Stimulated activated CD8-positive, alpha-beta memory T cell treated with anti-CD3 and anti-CD28 coated beads, Interleukin-15, amount 100 ng/mL, for 24 hours (primary cell): Measurements from ENCODE around the gene ETV6.
A peak's percentile ranks its signal among the peaks of the same experiment; 100 is the strongest.

Experiments
- DNase-seq: peaks from one replicate; pipeline ENCODE4 v3.0.0-alpha.2; 2020; ENCODE audit warnings: low read depth

The ETV6 gene

DNA sequence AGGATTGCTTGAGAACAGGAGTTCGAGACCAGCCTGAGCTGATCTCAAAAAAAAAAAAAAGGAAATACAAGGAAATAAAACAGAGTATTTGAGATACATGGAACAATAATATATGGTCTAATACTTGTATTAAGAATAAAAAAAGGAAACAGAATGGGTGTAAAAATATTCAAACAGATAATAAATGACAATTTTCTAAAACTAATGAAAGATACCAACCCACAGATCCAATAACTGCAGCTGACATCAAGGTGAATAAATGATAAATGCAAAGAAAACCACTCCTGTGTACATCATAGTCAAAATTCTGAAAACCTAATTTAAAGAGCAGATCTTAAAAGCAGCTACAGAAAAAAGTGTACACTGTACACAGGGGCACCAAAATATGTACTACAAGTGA is 4.1 kb upstream of the ETV6 start:
- DNase-seq = no peak

DNA sequence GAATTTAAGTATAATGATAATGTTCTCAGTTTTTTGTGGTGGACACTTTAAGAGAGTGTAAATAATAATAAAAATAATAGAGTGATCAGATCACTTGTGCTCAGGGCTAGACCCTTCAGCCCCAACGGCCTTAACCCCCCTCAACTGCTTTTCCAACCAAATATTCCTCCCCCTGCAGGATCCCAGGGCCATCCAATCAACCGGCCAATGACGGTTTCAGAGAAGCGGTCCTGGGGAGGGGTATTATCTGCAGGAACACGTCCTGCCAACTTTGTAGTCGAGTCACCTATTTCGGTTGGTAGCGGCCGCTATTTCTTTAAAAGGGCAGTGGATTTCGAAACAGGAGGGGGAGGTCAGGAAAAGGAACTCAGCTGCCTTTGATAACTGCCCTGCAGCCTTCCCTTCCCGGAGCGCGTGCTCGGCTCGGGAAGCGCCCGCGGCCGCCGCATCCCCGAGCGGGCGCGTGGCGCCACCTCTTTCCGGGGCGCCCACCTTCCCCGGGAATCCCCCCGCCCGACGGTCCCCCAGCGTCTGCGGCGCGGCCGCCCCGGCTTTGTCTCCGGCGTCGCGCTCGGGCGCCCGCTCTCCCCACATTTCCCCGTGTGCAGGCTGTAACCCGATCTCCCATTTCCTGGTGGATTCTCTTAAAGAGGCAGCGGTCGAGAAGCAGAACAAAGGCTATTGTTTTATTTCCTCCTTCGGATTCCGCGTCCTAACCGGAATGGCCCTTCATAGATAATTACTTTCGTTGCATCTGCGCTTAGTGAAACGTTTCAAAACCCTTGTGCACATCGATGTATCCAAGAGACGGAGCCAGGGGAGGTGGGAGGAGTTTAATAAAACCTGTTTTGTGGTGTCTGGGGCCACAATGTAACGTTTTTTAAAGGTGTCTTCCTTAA is 711 bp upstream of the ETV6 start:
- peak; percentile 34 for DNase-seq

DNA sequence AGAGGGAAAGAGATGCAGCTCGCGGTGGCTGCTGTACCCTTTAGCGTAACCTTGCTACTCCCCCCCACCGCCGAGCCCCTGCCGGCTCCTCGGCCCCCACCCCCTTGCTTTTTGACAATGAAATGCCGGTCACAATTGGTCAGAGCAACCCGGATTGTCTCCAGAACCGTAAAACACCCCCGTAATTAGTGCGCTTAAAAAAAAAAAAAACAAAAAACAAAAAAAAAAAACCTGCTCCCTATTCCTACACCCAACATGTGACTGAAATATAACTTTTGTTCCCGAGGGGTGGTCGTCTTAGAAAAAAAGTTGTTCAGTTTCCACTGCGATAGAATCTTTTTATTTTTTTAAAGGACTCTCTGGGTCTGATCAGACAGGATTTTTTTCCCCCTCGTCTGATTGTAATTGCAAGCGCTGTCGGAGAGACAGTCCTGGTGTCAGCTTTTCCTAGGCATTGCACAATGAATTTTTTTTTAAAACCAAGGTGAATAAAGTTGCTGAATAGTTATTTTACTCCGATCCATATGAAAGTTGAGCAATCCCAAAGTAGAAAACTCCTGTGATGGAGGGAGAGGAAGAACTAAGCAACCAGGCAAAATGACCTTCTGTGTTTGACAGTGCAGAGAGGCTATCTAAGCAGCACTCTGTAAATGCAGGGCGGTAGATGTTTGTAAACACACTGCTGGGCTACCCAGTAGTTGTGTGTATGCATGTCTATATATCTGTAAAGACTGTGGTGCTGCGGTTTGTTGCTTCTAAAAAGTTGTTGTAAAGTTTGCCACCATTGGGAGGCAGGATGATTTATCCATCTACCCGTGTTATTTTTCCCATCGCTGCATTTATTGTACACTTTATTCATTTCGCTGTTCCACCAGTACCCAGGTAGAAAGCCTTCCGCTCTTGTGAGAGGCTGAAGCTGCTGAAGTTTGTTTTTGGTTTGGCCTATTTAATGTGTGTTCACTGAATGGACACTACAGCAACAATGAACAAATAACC is 1.1 kb downstream of the ETV6 start:
- no peak for DNase-seq

DNA sequence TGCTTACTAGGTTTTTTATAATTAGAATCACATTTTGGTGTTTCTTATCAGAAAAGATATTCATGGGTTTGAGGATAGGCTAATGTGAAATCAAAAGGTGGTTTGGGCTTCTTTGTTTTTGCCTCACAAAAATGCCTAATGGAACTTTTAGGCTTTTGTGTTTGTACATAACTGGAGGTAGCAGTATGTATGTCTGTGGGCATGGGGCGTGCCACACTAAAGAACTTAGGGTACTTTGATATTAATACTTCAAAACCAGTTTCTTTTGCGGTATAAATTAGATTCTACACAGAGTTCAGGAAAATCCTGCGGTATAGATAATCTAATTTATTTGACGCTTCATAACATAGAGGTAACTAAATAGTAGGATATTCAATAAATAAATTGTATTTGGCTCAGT is 1.9 kb downstream of the ETV6 start:
- no peak for DNase-seq

DNA sequence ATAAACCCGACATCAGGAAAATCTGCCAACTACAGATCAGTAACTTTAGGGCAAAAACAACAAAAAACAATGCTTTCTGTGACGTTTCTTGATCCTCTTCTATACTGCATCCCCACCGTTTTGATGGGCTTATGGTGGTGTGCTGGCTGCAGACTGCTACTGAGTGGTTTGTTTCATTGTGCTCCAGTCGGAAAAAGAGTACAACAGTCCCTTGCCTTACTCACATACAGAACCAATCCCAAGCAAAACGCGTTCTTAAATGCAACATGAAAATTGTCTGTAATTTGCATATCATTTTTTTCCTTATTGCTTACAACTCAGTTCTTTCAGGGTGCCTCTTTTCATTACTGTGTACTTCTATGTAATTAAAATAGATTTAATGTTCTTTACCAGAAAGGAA is 2.3 kb downstream of the ETV6 start:
- DNase-seq = no peak

DNA sequence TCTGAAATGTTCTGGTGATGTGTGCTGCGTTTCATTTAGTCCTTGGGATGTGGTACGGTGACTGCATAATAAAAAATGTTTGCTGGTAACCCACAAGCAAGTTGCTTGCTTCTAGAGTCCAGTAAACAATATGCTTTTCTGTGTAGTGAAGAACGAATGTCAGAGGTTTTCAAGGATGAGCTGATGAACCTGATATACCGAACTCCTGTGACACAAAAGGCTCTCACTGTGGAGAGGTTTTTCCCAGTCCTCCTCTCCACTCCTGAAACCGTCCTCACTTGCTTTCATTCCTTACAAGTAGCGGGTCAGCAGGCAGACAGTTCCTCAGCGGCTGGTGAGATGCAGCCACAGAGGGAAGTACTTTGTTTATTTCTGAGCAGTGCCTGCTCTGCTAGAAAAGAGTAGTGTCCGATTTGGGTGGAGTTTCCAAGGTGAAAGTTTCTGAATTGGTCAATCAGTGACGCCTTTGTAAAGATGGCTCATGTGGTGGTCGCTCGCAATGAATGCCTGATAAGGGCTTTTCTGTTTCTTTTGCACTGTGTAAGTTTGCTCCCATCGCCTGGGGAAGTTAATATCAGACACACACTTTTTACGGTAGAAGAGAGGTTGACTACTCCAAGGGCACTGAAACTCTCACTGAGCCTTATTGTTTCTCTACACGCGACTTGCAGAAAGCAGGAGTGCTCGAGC is 3.0 kb downstream of the ETV6 start:
- no peak for DNase-seq

DNA sequence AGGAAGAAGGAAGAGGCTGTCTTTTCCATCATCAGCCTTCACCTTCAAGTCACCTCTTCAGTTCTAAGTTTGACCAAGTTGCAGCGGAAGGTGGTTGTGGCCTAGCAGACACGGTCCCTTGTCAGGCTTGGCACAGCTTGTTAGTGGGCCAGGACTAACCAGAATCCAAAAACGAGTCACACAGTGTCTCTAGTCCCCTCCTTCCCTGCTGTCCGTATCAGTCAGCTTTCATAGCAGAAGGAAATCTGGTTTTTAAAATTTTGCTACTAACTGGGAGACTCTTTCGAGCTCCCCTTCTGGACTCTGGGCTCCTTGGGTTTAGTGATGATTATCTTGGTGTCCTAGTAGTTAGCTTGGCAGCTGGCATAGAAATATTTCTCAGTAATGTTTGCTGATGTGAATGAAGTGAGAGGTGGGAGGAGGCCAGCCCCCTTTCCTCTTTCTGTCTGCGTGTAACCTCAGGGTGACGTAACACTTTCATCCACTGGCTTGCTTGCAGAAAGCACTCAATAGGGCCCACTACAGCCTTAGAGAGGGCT is 3.8 kb downstream of the ETV6 start:
- DNase-seq = no peak

DNA sequence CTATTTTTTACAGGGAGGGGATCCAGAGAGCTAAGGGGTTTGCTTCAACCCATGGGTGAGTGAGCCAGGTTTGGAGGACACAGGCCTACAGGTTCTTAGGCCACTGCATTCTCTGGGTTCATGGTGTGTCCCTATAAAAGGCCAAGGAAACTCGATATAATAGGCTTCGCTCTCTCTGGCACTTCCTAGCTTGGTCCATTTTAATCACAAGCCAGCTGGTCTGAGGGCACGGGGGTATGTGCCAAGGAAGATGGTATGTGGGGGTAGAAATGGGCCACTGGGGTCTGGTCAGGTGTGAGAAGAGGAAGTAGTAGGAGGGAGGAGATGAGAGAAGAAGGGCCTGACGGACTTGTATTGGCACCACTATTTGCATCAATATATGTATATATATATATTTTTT is 4.9 kb downstream of the ETV6 start:
- DNase-seq = no peak

DNA sequence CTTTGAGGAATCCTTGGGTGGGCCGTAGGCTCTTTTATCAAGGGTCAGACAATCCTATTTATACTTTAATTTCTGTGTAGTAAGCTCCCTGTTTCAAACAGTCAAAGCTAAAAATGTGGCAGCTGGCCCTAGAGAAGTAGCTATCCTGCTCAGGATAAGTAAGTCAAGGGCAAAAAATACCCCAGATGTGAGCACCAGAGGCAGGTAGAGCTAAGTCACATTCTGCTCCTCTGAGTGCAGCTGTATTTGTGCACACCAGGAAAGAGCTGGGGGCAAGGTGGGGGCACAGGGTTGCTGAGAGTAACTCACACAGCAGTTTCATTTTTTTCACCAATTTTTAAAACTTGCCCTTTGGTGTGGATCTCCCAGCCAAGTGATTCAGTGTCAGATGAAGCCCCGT is 5.3 kb downstream of the ETV6 start:
- DNase-seq = no peak

DNA sequence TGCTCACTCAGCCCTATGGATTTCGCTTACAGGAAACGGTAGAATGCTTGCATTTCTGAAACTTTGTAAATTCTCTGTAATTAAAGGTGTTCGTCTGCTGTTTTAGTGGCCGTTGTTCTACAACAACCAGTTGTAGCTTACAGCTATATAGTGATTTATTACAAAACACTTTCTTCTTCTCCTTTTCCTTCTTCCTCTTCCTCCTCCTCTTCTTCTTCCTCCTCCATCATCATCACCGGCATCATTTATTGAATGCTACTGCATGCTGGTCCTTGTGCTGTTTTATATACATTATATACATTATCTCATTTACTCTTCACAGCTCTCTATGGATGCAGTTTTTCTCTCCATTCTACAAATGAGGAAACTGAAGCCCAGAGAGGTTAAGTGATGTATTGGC is 6.4 kb downstream of the ETV6 start:
- DNase-seq = no peak

DNA sequence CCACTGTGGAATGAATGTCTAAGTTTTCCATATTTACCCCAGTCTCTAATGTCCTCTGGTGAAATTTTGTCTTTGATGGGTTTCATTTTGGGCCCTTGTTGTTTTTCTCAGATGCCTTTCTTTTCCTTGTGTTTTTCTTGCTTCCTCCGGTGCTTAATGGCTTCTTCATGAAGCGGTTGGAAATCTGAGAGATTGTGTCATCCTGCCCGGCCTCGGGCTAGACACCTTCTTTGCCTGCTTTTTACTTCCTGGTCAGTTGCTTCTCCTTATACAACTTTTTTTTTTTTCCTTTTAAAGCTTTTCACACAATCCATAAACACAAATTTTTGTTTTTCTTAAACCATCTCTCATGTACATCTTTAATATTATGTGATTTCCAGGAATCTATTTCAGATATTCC is 7.1 kb downstream of the ETV6 start:
- DNase-seq = no peak

DNA sequence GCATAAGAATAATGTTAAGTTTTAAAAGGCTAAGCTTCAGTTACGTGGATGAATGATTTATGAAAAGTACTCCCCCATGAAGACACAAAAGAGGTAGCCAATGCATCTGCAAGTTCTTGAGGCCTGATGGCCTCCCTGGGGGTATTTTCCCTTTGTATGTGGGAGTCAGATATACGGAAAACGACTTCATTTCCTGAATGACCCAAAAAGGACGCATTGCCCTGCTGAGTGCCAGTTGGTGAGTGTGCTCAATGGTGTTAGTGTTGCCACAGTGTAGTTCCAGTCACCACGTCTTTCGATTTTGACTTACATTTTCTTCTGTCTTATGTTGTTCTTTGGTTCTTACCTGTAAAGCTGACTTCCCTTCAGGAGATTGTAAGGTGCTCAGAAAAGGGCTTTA is 8.0 kb downstream of the ETV6 start:
- no peak for DNase-seq

DNA sequence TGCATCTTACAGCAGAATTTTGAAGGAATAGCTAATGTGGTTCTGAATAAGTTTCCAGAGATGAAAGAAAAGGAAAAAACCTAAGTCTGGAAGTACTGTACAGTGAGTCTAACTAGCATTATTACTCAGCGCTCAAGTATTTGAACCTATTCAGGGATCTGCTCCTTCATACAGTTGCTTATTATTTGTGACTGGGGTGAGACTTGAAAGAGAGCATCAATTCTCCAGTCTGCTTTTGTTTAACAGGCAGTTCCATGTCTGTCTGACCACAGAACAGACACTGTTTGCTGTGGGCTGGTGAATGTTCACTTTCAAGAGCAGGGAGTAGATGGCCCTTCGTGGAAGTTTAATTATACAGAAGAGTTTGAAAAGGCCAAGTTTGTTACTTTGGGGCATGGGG is 9.3 kb downstream of the ETV6 start:
- DNase-seq = no peak

DNA sequence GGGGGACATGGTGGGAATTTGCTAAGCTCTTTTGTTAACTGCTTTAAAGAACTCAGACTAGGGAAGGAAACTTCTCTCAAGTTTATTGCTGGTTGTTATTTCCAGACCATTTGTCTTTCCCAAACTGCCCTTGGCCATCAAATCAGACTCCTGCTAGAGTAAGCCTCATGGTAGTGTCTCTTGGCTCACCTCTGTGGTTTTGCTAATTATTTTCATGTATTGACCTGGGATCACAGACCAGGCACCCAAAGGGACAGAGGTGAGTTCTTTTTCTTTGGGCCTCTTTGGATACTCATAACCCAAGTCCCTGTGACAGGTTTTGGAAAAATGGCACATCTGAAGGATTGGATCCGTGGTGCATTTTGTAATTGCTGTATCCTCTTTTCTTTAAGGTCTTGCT is 11.2 kb downstream of the ETV6 start:
- no peak for DNase-seq

DNA sequence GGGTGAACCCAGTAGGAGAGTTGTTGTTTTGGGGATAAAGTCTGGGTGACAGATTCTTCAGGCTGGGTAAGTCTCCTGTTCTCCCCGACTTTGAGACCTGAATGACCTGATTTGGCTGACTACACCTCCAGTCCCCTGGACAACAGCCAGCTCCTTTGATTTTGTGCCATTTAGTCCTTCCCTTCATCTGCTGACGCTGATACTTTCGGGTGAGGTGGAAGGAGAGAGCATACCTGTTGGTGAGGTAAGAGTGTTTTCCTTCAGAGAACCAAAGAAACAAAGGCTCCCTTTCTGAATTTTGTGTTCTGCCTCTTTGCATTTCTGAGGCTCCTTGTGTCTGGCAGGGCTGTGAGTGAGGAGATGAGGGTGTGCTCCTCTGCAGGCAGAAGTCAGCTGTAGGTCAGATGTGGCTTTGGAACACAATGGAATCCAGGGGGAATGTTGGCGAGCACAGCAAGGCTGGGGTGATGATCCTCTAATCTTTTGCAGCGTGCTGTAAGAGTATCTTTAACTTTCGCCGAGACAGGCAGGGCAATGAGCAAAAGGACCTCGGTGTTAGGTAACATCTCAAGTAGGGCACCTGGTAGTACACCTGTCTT is 12.1 kb downstream of the ETV6 start:
- no peak for DNase-seq

DNA sequence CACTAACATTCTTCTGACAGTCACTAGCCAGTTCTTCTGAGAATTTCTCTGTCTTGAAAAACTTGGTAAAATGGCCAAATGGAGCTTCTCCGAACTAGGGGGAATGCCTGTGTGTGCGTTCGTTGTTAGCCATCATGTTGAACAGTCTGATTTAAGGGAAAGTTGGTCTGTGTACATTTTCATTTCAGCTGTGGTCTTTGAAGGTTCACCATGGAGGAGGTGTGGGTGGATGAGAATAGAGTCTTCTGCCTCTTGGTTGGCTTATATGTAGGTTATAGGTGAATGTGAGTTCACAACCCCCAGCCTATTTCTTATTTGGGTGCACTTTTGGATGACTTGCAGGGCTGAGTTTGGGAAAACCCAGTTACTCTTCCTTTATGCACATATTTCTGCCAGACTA is 12.9 kb downstream of the ETV6 start:
- DNase-seq = no peak

DNA sequence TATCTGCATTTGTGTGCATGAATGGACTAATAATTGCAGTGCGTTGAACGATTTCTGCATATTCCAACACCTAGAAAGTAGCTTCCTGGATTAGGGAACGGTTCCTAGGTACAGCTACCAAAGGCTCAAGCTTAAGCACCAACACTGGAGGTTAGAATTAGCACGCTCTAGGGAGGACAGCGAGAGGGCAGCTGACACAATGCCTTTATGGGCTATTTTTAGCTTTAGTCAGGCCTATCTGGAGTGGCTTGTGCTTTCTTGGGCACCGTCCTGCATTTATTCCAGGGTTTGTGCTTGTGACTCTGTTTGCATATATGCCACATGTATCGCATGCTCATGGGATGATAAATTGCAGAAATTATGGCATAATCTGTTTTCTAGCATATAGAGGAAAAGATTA is 13.7 kb downstream of the ETV6 start:
- no peak for DNase-seq

DNA sequence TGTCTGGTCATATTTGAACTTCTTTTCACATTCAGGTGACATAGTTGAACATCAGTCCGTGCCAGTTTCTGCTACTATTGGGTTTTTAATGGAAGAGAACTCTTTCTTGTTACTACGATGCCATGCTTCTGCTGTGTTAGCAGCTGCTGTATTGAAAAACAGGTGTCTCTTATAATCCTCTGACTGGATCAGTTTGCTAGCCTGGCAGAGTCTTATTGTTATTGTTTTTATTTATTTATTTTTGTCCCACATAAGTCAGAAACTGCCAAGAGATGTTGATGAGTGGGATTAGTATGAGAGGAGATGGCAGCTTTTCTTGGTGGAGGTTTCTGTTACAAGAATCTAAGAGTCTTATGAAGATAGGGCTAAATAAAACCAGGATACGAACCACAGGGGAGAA is 14.6 kb downstream of the ETV6 start:
- no peak for DNase-seq

DNA sequence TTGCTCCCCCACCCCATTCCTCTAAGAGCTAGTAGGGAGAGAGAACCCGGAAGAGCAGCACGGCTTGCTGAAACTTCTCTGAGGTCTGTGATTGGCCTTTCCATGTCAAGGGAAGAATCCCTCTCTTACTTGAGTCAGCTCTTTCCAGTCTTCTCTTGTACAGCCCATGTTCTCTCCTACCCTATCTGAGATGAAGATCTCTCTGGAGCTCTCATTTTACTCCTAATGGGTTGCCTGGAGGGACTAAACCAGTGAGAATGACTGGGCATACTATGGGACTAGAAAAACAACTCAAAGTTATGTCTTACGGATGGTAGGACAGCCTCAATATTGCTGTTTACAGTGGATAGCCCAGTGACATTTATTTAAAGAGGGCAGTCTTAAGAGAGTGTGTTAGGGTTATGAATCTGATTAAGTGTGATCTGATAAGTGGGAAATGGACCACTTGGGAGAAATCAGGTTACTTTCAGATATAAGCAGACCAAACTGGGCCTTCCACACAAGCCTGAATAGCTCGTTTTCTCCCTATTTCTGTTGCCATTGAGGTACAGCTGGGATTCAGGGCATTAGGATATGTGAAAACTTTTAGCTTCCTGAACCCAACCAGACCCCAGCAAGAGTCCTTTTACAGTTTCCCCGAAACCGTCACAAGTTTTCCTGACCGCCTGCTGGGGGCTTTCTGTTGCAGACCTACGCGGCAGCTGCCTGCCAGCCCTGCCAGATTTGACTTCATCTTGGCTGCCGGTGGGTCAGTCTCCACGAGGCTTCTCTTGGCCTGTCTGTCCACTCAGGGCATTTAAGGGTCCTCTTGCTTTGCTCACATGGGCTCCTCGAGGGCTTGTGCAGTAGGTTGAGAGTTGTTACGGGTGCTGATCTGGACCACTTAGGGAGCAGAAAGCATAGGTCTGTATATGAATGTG is 16.9 kb downstream of the ETV6 start:
- no peak for DNase-seq

DNA sequence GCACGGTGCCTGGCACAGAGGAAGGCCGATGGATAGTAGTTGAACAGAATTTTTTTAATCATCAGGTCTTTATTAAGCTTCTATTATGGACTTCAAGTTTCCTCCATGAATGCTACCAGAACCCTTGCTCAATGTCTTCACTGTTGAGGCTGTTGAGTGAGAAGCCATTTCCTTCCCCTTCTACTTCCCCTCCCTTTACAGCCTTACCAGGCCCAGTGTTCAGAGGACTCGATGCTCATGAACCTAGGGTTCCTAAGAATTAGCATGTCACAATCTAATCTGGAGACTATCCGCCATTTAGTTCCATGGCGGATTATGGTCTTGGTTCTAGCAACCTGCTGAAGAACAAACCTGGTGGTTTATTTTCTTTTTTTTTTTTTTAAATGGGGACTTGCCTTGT is 17.7 kb downstream of the ETV6 start:
- DNase-seq = no peak

DNA sequence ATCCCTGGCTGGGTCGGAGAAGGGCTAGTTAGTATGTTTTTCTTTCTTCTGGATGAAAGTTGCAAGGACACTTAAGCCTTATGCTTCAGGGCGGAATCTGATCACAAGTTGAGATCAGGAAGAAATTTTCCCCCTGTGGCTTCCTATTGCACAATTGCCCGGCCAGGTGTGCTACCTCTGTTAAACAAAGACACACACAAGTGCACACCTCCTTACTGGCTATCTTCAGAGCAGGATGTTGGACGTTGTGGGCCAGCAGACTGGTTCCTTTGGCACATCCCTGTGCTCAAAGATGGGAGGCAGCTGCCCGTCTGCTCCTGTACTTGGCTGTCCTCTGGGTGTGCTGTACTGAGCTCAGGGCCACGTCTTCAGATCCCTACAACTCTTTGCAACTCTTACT is 19.1 kb downstream of the ETV6 start:
- no peak for DNase-seq
